IMR-90 (cell line): ENCODE measurements around the gene MYRFL. TPM values are rescaled to one million over a fixed set of nuclear protein-coding genes. Genes with fewer than 3 reads are reported as not detected.

ENCODE experiments used
- ATAC-seq: fragments of 200-7000 bp; cut with Tn5 transposase; 2 replicates; pipeline ENCODE4 v1.9.1; 2020; ENCODE audit warnings: low read depth, mild to moderate bottlenecking, moderate library complexity
- BruUV-seq: library from RNA; stranded (reverse); fragments of 400-500 nt; replicated peaks from 2 replicates; lab custom pipeline; 2021; lab: Mats Ljungman, UMichigan
- CTCF ChIA-PET: fragments of 300-600 bp; formaldehyde crosslinking; extraction: SDS; loops from one replicate; lab custom pipeline; 2021; ENCODE audit warnings: antibody characterized with exemption; lab: Yijun Ruan, JAX
- POLR2A ChIA-PET: fragments of 300-600 bp; sonication (Branson Sonifier 250); formaldehyde crosslinking; loops from one replicate; lab custom pipeline; 2022; ENCODE audit warnings: antibody characterized with exemption; ENCODE audit not compliant: unreplicated experiment; lab: Charles Lee
- DNase-seq: peaks from one replicate; pipeline ENCODE4 v3.0.0; 2013
- H2AFZ ChIP-seq: replicated peaks from 2 replicates; pipeline ENCODE3; 2013; ENCODE audit warnings: low read length, mild to moderate bottlenecking; ENCODE audit not compliant: poor library complexity
- H2AK5ac ChIP-seq: 2 replicates; pipeline ENCODE4 v1.6.1; 2013; ENCODE audit warnings: low read depth, low read length, inconsistent platforms
- H2AK9ac ChIP-seq: replicated peaks from 2 replicates; pipeline ENCODE3; 2013; ENCODE audit warnings: mild to moderate bottlenecking, low read depth, low read length, moderate library complexity; ENCODE audit not compliant: poor library complexity
- H2BK120ac ChIP-seq: 2 replicates; pipeline ENCODE4 v1.6.1; 2013; ENCODE audit warnings: low read depth, low read length, inconsistent platforms
- H2BK15ac ChIP-seq: 3 replicates; pipeline ENCODE4 v1.6.1; 2013; ENCODE audit warnings: low read depth, low read length, inconsistent platforms
- H2BK20ac ChIP-seq: 2 replicates; pipeline ENCODE4 v1.6.1; 2013; ENCODE audit warnings: low read depth, mild to moderate bottlenecking, inconsistent platforms, low read length, moderate library complexity
- H2BK5ac ChIP-seq: 2 replicates; pipeline ENCODE4 v1.6.1; 2013; ENCODE audit warnings: mild to moderate bottlenecking, low read depth, low read length, inconsistent platforms; ENCODE audit not compliant: poor library complexity, severe bottlenecking
- H3K14ac ChIP-seq: replicated peaks from 2 replicates; pipeline ENCODE4 v1.6.1; 2013; ENCODE audit warnings: low read depth, low read length, inconsistent platforms
- H3K18ac ChIP-seq: 2 replicates; pipeline ENCODE4 v1.6.1; 2013; ENCODE audit warnings: low read depth, low read length, control low read depth
- H3K23ac ChIP-seq: 2 replicates; pipeline ENCODE4 v1.6.1; 2013; ENCODE audit warnings: low read depth, low read length, inconsistent platforms
- H3K27ac ChIP-seq: 2 replicates; pipeline ENCODE4 v1.5.1; 2013; ENCODE audit warnings: mild to moderate bottlenecking, control low read depth, low read length; ENCODE audit not compliant: insufficient read depth
- H3K27me3 ChIP-seq: 2 replicates; pipeline ENCODE4 v1.6.1; 2013; ENCODE audit warnings: low read length; ENCODE audit not compliant: control insufficient read depth, insufficient read depth
- H3K36me3 ChIP-seq: 2 replicates; pipeline ENCODE4 v1.6.1; 2013; ENCODE audit warnings: low read length, mixed read lengths; ENCODE audit not compliant: control insufficient read depth, insufficient read depth
- H3K4ac ChIP-seq: 2 replicates; pipeline ENCODE4 v1.6.1; 2013; ENCODE audit warnings: low read depth, low read length, inconsistent platforms
- H3K4me1 ChIP-seq: 2 replicates; pipeline ENCODE4 v1.6.1; 2013; ENCODE audit warnings: low read length, mixed read lengths; ENCODE audit not compliant: control insufficient read depth, insufficient read depth
- H3K4me2 ChIP-seq: 2 replicates; pipeline ENCODE4 v1.6.1; 2013; ENCODE audit warnings: low read depth, mild to moderate bottlenecking, control low read depth, low read length, moderate library complexity
- H3K4me3 ChIP-seq: 2 replicates; pipeline ENCODE4 v1.5.1; 2013; ENCODE audit warnings: low read depth, mild to moderate bottlenecking, control low read depth, low read length, moderate library complexity; ENCODE audit not compliant: insufficient read depth
- H3K56ac ChIP-seq: 2 replicates; pipeline ENCODE4 v1.6.1; 2013; ENCODE audit warnings: low read length, inconsistent platforms; ENCODE audit not compliant: insufficient read depth; ENCODE audit errors: extremely low read depth
- H3K79me1 ChIP-seq, 2 experiments: 2 replicates each; pipeline ENCODE4 v1.6.1; 2013; ENCODE audit warnings: low read length in 2 of 2, inconsistent platforms in 1 of 2, low read depth in 1 of 2
- H3K9ac ChIP-seq: 2 replicates; pipeline ENCODE4 v1.6.1; 2013; ENCODE audit warnings: low read depth, low read length, control low read depth
- H3K9me1 ChIP-seq: 2 replicates; pipeline ENCODE4 v1.6.1; 2013; ENCODE audit warnings: low read length, inconsistent platforms; ENCODE audit not compliant: insufficient read depth
- H3K9me3 ChIP-seq: 2 replicates; pipeline ENCODE4 v1.6.1; 2013; ENCODE audit warnings: low read length; ENCODE audit not compliant: control insufficient read depth, insufficient read depth
- H4K20me1 ChIP-seq: 2 replicates; pipeline ENCODE4 v1.6.1; 2013; ENCODE audit warnings: low read length, inconsistent platforms; ENCODE audit not compliant: insufficient read depth
- H4K5ac ChIP-seq: 2 replicates; pipeline ENCODE4 v1.6.1; 2013; ENCODE audit warnings: mild to moderate bottlenecking, low read depth, low read length, control low read depth
- H4K8ac ChIP-seq, 2 experiments: 2 replicates each; pipeline ENCODE4 v1.6.1; 2013; ENCODE audit warnings: low read depth in 2 of 2, low read length in 2 of 2, control low read depth in 1 of 2, inconsistent platforms in 1 of 2
- H4K91ac ChIP-seq: 2 replicates; pipeline ENCODE4 v1.6.1; 2013; ENCODE audit warnings: low read depth, low read length, inconsistent platforms; ENCODE audit not compliant: insufficient read depth
- BHLHE40 ChIP-seq: fragments of 150-350 bp; IDR thresholded peaks from 2 replicates; pipeline ENCODE4 v1.6.1; 2016; ENCODE audit warnings: mild to moderate bottlenecking, low read depth, low read length
- CEBPB ChIP-seq: IDR thresholded peaks from 2 replicates; pipeline ENCODE4 v1.6.1; 2012; ENCODE audit warnings: low read depth, low read length, improper control_type of control experiment
- CHD1 ChIP-seq: IDR thresholded peaks from 2 replicates; pipeline ENCODE4 v1.6.1; 2012; ENCODE audit warnings: low read depth, low read length, improper control_type of control experiment
- FOS ChIP-seq: fragments of 150-350 bp; IDR thresholded peaks from 2 replicates; pipeline ENCODE4 v1.6.1; 2016; ENCODE audit warnings: low read depth, low read length
- MAFK ChIP-seq: IDR thresholded peaks from 2 replicates; pipeline ENCODE4 v1.6.1; 2012; ENCODE audit warnings: low read depth, low read length, improper control_type of control experiment
- MXI1 ChIP-seq: IDR thresholded peaks from 2 replicates; pipeline ENCODE4 v1.6.1; 2012; ENCODE audit warnings: low read depth, mild to moderate bottlenecking, low read length, moderate library complexity, borderline replicate concordance
- NFE2L2 ChIP-seq: fragments of 150-350 bp; IDR thresholded peaks from 2 replicates; pipeline ENCODE4 v1.6.1; 2016; ENCODE audit warnings: low read depth, mild to moderate bottlenecking, low read length
- POLR2A ChIP-seq: IDR thresholded peaks from 2 replicates; pipeline ENCODE4 v1.6.1; 2012; ENCODE audit warnings: mild to moderate bottlenecking, low read depth, low read length
- RAD21 ChIP-seq: IDR thresholded peaks from 2 replicates; pipeline ENCODE4 v1.6.1; 2012; ENCODE audit warnings: low read length, improper control_type of control experiment
- SMC3 ChIP-seq: fragments of 150-350 bp; IDR thresholded peaks from 2 replicates; pipeline ENCODE4 v1.6.1; 2016; ENCODE audit warnings: low read depth, mild to moderate bottlenecking, antibody characterized with exemption, low read length, moderate library complexity
- WGBS, 2 experiments: methylation state at CpG; one replicate each; pipeline versions ENCODE4 v1.1.5 to v1.1.7; 2013; ENCODE audit warnings: missing lambda C conversion rate in 2 of 2; ENCODE audit not compliant: insufficient read length in 1 of 2; ENCODE audit errors: extremely low coverage in 2 of 2; 5-methylcytosine and 5-hydroxymethylcytosine counted together
- dilution Hi-C: fragments of 300-500 bp; cut with HindIII; formaldehyde crosslinking; loops from one replicate; pipeline ENCODE4 v1.14.3; 2018; ENCODE audit warnings: low sequenced_read_pairs; ENCODE audit not compliant: unreplicated experiment
- in situ Hi-C: fragments of 300-500 bp; cut with MboI; formaldehyde crosslinking; loops from 3 replicates; pipeline ENCODE4 v1.14.3; 2019; ENCODE audit warnings: low sequenced_read_pairs, inconsistent platforms, mixed read lengths
- intact Hi-C: fragments of 100-400 bp; cut with micrococcal nuclease; formaldehyde crosslinking; loops from 2 replicates; pipeline ENCODE4 v1.10.0; 2022
- polyA plus RNA-seq, 3 experiments: library from polyadenylated mRNA; depleted of rRNA; stranded (reverse); fragments of >200 nt; gene quantifications; 2 replicates each; pipeline ENCODE4 v1.2.3, GENCODE V29; 2012; ENCODE audit warnings: low replicate concordance in 1 of 3
- total RNA-seq: library from RNA; depleted of rRNA; stranded (reverse); fragments of >200 nt; gene quantifications from 2 replicates; pipeline ENCODE4 v1.2.3, GENCODE V29; 2012
- TF ChIP-seq, protein P1 (sequence below): fragments of 150-350 bp; IDR thresholded peaks from 2 replicates; pipeline ENCODE4 v1.6.1; 2017; ENCODE audit warnings: mild to moderate bottlenecking, antibody characterized with exemption, low read length, low read depth

The MYRFL gene
- total and polyA plus RNA-seq, 2 of the 4 experiments (the other 2 are of a cell fraction), result not detected

DNA sequence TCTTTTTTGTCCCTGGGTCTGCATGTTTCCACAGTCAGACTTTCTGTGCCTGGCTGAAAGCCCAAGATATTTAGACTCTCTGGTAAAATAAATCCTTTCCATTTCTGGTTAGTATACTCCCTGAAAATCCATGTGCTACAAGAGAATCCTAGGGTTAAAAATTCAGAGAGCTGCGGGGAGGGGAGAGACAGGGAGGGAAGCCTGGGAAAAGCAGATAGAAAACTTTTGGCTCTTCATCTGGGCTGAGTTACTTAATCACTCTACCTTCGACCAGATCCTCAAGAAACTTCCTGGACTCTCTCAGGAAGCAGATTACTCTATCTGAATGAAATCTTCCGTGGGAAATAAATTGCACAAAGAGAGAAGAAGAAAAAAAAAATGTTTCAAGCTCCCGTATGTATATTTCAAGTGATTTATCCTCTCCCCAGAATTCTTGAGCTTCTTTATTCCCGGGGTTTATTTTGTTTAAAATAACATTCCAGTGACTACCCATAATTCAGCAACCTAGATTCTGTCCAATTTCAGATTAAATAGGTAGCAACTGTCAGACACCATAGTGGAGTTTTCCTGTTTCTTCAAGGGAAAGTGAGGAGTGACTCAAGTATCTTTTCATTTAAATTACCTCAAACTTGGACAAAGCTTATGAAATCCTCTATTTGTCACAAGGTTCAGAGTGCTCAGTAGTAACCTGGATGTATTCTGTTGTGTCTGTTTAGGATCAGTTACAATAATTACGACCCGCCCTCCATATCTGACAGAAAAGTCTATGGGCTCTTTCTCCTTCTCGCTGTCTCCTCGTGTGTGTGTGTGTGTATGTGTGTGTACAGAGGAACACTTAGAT, 163.7 kb downstream of the MYRFL start:
- Histone ChIP-seq H3K27ac (peak overlapping the region; percentile 95), H3K18ac (peak overlapping the region; percentile 94), H2BK5ac (peak overlapping the region; percentile 98), H3K36me3 (no peaks in the 10 kb centered on the region), H3K9me3 (no peaks in the 10 kb centered on the region), H3K4ac (peak overlapping the region; percentile 87), H3K9me1 (0 out of 2 replicates have a peak, but pooled peaks cover 4% of the 10 kb centered on the region), H4K8ac (peak overlapping the region; percentile 84 to 93), H3K4me1 (peaks cover 9% of the 10 kb centered on the region), H3K4me2 (peak overlapping the region; percentile 88), H3K4me3 (peak overlapping the region; percentile 13; the same call in 1 of the 2 replicates), H4K20me1 (no peaks in the 10 kb centered on the region), H2AK9ac (no peak overlapping the region), H3K79me1 (no peaks in the 10 kb centered on the region), H3K56ac (peak overlapping the region; percentile 86), H3K14ac (peak overlapping the region; percentile 86), H4K5ac (peak overlapping the region; percentile 99), H3K27me3 (no peaks in the 10 kb centered on the region), H4K91ac (peak overlapping the region; percentile 71), H2BK120ac (peak overlapping the region; percentile 92), H2AFZ (peak overlapping the region; percentile 59), H2BK15ac (peak overlapping the region; percentile 86), H3K9ac (peak overlapping the region; percentile 67), H2BK20ac (peak overlapping the region; percentile 86), H3K23ac (peak overlapping the region; percentile 73), H2AK5ac (peak overlapping the region; percentile 41)
- ChIA-PET POLR2A (interaction anchor here (0.5 to 0.6 kb wide), 4 partner anchors 81 to 320 kb away, joined by 3 to 8 read pairs (median 3); no protein-coding TSS in a partner anchor), CTCF (interaction anchor here (0.6 to 1.2 kb wide), 2 partner anchors 88 to 784 kb away, joined by 3 read pairs; no protein-coding TSS in a partner anchor)
- in situ Hi-C loops, result no loop called here
- no peak for TF ChIP-seq BHLHE40
- no peak for TF ChIP-seq NFE2L2
- TF ChIP-seq RAD21, result no peak
- no peak for TF ChIP-seq POLR2A
- no peak for TF ChIP-seq CHD1
- no peak for TF ChIP-seq MAFK
- TF ChIP-seq, protein P1, sequence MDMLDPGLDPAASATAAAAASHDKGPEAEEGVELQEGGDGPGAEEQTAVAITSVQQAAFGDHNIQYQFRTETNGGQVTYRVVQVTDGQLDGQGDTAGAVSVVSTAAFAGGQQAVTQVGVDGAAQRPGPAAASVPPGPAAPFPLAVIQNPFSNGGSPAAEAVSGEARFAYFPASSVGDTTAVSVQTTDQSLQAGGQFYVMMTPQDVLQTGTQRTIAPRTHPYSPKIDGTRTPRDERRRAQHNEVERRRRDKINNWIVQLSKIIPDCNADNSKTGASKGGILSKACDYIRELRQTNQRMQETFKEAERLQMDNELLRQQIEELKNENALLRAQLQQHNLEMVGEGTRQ, result no peak
- no peak for TF ChIP-seq CEBPB
- no peak for TF ChIP-seq MXI1
- no peak for TF ChIP-seq FOS
- no peak for TF ChIP-seq SMC3
- intact Hi-C loops, result loop anchor here (5.0 kb wide), 2 partner anchors 86 to 379 kb away; partner anchors contain the start of gene KCNMB4
- BruUV-seq, result no TSS peak
- WGBS, 2 experiments, result no CpG with 5 or more reads among the region's 9 CpGs
- ATAC-seq (peak; percentile 50), DNase-seq (peak; percentile 65)
- dilution Hi-C loops, result no loop called here
